Measurements from ENCODE around the gene STIM2.

STIM2 gene

GRCh38 chr4:26907731-26908599, 47.3 kb downstream of the STIM2 start:
- no peak for DNase-seq

GRCh38 chr4:26909369-26909768, 48.7 kb downstream of the STIM2 start:
- no peak for DNase-seq

DNA sequence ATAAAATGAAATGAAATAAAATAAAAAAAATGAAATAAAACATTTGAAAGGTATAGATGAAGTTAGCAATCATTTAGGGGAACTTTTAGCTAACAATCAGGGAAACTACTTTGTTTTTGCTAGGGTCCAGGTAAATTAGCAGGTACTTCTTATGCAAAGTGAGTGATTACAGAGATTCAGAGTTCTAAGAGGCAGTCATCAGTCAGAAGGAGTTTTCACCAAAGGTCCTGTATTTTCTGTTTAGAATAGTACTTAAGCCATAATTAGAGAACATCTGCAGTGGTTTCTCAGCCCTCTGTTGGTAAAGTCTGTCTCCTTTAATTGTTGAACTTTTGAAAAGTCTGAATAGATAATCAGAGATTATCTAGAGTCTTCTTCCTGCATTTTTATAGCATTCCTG, 50.6 kb downstream of the STIM2 start:
- no peak for DNase-seq

- no peak for DNase-seq
Observed at GRCh38 chr4:26912069-26912468, 51.4 kb downstream of the STIM2 start.

- DNase-seq, result no peak
Observed at GRCh38 chr4:26912810-26913209, 52.2 kb downstream of the STIM2 start.

DNA sequence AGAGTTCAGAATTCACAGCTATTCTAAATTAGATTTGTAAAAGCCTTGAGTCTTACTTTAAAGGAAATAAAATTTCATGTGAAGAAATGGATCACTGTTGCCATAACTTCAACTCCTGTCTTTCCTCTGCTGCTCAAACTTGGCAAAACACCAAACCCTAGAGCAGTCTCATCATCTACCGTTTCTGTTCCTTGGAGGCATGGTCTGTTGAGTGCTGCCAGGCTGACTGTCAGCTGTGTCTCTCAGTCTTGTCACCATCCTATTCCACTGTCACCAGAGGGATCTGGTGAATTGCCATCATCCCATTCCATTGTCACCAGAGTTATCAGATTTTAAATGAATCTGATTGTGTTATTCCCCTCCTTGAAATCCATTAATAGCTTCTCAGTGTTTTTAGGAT, 55.6 kb downstream of the STIM2 start:
- DNase-seq, result no peak

GRCh38 chr4:26930964-26931363, 70.3 kb downstream of the STIM2 start:
- no peak for DNase-seq

DNA sequence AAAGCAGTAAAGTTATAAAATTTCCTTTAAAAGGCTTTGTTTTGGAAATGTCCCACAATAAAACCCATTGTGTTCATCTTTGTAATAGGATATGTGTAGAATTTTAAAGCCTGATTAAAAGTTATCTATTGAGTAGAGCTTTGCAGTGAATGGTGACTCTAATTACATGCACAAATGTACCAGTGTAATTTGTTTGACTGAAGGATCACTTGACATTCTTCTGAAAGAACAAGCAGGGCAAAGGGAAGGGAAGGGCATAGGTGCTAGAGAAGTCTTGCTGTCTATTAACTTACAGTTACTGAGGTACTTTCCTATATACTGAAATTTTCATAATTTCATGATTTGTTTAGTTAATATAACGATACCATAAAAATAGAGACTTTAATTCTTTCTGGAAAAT, 70.8 kb downstream of the STIM2 start:
- DNase-seq, result no peak

GRCh38 chr4:26931966-26932365, 71.3 kb downstream of the STIM2 start:
- no peak for DNase-seq

DNA sequence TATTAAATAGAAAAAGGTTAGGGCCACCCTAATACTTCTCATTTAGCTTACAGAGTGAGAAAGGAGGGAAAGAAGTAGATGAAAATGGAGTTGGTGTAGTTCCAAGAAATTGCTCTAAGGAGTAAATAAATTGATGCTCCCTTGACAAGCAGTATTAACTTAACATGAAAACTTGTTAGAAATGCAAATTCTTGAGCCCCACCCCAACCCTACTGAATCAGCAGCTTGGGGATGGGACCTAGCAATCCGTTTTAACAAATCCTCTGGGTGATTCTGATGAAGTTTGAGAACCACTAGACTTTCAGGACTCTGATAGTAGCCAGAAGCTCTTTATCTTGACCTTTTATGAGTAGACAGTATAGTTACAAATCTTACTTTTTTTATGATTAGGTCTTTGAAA, 74.8 kb downstream of the STIM2 start:
- no peak for DNase-seq

- no peak for DNase-seq
Observed at GRCh38 chr4:26936284-26937065, 75.8 kb downstream of the STIM2 start.

GRCh38 chr4:26937139-26937538, 76.5 kb downstream of the STIM2 start:
- no peak for DNase-seq

DNA sequence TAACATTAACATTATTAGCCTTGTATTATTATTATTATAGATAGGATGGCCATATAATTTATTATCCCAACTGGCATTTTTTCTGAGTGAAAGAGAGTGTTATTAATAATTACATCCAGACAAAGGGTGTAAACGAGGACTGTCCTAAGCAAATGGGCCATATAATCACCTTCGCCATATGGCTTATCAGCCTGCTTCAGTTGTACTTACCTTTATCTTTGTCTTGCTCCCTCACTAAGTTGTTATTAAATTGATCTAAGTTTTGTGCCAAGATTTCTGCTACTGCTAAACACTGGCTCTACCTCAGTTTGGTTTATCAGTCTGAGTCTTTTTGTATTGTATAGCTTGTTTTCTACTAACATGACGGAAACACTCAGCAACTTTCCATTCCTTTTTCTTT, 76.9 kb downstream of the STIM2 start:
- DNase-seq, result no peak

DNA sequence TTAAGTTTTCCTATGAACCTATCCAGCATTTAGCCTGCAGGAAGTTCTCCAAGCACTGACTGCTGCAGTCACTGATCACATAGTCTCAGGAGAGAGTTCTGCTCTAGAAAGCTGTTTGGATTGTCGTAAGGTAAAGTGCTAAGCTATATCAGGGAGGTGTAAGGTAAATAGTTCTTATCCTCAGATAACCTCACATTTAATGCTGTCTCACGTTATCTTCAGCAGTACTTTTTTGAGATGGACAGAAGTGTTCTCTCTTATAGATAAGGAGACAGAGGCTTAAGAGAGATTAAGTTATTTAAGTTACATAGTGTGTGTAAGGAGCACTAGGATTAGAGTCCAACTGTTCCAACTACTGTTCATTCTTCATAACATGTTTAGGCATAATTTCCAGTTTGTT, 77.9 kb downstream of the STIM2 start:
- no peak for DNase-seq

DNA sequence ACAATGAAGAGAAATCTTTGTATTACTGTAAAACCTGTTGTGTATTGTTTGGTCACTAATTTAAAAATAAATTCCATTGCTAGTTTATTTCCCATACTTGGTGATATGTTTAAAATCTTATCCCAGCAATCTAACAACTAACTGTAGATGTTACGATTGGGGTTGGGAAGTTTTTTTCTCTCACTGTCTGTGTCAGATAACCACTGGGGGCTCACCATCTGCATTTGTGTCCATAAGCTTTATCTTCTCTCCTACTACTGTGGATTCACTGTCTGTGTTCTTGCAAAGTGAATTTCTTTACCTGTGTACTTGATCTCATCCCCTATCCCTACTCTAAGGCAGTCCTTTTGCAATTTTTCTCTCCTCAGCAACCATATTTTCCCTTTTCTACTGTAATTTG, 81.3 kb downstream of the STIM2 start:
- no peak for DNase-seq

DNA sequence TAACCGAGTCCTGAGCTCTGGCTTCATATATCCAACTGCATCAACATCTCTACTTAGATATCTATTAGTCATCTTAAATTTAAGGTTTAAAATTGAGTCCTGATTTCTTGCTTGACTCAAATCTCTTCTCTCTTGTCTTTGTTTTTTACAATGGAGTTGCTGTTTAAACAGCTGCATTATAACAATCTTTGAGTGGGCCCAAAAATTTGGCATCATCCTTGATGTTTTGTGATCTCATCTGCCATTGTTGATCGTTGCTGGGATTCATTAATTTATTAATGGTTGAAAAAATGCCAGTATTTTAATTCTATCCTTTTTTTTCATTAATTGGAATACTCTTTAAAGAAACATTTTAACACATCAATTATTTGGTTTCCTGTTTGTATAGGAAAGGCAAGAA, 82.2 kb downstream of the STIM2 start:
- no peak for DNase-seq

DNA sequence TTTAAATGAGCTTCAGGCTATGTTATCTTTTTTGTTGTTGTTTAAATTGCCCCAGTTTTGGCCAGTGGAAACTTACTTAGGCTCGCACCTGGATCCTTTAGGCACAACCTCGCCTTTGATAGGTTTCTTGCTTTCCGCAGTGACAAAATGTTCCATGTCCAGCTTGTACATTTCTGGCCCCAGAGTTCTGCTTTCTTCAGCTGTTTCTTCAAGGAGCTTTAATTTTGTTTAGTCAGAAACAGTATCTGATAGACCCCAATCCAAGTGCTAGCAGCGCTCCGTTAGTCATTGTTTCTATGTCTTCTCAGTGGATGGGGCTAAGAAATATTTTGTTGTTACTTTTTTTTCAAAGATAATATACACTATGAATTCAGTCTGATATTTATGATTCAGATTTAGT, 82.8 kb downstream of the STIM2 start:
- DNase-seq, result no peak

DNA sequence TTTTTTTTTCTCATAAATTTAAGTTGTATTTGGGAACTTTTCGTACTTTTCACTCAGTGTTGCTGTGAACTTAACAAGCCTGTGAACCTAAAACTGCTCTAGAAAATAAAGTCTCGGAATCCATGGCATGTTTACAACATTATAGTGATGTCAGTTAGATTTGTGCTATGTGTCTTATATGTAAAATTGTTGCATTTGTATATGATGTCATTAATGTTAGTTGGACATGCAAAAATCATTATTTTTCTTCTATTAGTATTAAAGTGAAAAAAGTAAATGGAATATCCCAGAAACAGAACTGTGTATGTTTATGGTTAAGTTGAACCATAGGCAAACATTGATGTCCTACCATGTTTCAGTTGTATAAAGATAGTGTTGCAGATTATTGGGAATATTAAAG, 85.2 kb downstream of the STIM2 start:
- no peak for DNase-seq

GRCh38 chr4:26947318-26947717, 86.7 kb downstream of the STIM2 start:
- DNase-seq, result no peak

DNA sequence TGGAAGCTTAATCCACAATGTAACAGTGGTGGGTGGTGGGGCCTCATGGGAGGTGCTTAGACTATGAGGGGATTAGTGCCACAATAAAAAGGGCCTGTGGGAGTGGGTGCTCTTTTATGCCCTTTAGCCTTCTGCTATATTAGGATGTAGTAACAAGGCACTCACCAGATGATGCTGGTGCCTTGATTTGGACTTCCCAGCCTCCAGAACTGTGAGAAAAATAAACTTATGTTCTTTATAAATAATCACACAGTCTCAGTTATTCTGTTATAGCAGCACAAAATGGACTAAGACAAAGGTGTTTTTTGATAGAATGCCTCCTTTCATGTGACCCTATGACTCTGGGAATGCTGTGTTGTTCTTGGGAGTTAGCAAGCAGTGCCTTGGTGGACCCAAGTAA, 89.8 kb downstream of the STIM2 start:
- DNase-seq, result no peak

DNA sequence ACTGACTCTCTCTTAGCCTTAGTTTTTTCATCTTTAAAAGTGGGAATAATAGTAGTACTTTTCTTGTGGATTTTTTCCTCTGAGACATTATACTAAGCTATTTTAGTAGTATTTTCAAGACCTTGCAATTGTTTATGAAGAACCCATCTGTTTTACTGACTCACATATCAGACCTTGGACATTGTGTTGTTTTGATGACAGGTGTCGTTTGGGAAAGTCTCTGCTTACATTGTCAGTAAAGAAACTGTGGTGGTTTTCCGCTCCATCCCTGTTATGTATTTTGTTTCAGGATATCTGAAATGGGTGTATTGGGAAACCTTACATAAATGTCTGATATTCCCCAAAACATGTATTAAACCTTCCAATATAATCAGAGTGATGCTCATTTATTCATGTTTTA, 92.2 kb downstream of the STIM2 start:
- no peak for DNase-seq

GRCh38 chr4:26953366-26953765, 92.7 kb downstream of the STIM2 start:
- DNase-seq, result no peak

GRCh38 chr4:26953770-26954423, 93.3 kb downstream of the STIM2 start:
- no peak for DNase-seq

DNA sequence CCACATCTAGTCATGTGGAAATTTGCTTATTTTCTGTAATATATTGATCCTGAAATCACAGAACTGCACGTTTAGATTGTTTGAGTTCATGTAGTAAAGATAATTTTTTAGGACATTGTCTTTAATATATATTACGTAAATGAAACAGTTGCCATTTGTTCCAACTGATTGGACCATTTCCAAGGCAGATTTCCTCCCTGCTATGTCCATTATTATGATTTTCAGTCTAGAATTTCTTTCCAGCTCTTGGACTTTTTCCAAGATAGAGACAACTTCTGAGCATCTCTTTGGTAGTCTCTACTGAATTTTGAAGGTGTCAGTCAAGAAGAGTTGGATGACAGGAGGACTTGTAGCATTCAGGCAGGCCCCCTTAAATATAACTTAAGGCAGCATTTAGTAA, 94.6 kb downstream of the STIM2 start:
- no peak for DNase-seq
